ENCODE results near the gene PFDN4.
"Not testable (repeated sequence)": the region's sequence is repeated elsewhere in the genome, so short reads cannot be mapped to it uniquely, and the experiment has no call there.

Gene PFDN4

DNA sequence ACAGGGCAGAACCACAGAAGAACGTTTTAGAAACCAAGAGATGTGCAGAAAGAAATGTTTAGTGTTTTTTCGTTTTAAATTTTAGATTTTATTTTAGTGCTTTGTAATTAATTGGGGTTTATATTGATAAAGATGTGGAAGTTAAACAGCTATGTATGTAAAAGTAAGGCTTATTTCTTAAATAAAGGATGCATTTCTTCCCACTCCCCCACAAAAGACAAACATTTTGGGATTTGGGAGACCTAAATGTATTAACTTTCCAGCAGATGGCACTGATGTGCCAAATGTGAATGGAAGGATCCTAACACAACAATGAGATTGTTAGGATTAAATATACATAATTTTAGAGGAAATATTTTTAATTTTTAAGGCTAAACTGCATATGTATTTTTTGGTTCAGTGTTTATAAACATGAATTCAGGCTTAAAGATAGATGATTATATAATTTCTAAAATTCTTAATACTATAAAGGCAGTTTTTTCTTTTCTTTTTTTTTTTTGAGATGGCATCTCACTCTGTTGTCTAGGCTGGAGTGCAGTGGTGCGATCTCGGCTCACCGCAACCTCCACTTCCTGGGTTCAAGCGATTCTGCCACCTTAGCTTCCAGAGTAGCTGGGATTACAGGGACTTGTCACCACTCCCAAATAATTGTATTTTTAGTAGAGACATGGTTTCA lies 12.0 kb downstream of the PFDN4 start:
- DNase-seq (ENCODE audit: extremely low spot score, insufficient read length, low read depth) = no peak

DNA sequence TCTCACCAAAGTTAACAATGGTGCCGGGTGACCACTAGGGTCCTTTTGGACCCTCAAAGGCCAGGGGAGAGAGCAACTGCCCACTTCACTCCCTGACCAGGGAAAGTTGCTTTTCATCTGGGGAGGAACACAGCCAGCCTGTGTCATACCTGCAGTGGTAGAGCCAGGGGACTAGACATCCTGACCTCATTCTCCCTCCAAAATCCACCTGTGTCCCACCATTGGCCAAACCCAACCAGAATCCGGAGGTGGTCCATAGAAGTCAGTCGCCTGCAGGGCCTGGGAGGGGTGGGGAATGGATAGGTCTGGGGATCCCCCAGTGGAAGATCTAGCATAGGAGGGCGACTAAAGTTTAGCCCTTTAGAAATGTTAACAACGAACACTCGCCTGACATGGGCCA lies 12.8 kb downstream of the PFDN4 start:
- FAIRE-seq = no peak
- DNase-seq (ENCODE audit: extremely low spot score, insufficient read length, low read depth) = no peak

More for the DNA sequence above, 12.0 kb downstream of the PFDN4 start:
- FAIRE-seq = no peak

DNA sequence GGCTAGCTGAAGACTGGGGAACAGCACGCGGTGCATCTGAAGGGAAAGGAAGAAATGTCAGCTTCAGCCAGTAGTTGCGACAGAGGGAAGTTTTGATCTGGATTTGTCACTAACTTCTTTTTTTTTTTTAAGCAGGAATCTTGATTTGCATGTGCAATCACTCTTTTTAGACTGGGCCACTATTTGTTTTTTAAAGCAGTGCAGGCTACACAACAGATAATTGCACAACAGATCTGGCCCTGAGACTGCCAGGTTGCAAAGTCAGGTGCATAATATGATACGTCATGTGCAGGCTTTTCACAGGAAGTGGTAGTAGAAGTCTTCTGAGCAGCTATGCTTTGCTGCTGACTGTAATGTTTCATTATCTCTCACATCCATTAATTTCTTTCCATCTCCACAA lies 13.5 kb downstream of the PFDN4 start:
- DNase-seq (ENCODE audit: extremely low spot score, insufficient read length, low read depth) = no peak
- FAIRE-seq = peak; percentile 15

DNA sequence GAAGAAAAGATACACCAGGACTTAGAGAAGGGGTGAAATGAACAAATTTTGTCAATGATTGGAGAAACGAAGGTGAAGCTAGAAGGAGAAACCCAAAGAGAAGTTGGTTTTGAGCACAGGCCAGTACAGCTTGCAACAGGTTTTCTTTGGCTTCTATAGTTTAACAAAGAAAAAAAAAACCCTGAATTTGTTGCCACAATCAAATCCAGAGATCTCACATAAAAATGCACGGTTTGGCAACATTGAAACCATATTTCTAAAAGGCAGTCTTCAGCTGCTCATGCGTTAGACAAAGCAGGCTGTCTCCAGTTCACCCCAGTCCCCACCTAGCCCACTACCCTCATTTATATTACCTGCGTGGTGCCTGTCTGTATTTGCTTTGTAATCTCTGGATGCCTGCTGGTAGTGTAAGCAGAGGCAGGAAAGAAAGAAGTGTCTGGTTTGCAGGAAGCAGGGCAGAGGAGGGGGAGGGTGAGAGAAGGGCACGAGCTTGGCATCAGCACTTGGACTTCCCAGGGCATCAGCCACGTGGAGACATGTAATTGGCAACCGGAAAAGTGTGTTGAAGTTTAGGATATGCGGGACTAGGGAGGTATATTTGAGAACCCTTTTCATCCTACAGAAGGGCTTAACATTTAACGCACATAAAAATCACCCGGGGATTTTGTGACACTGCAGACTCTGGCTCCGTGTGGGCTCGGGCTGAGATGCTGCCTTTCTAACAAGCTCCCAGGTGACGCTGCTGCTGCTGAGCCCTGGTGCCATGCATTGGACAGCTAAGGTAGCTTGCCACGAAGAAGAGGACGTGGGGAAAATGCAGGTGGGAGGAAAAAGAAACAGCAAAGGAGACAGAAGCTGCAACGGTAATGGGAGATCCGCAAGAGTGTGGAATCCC lies 14.4 kb downstream of the PFDN4 start:
- no peak for DNase-seq (ENCODE audit: extremely low spot score, insufficient read length, low read depth)
- no peak for FAIRE-seq

DNA sequence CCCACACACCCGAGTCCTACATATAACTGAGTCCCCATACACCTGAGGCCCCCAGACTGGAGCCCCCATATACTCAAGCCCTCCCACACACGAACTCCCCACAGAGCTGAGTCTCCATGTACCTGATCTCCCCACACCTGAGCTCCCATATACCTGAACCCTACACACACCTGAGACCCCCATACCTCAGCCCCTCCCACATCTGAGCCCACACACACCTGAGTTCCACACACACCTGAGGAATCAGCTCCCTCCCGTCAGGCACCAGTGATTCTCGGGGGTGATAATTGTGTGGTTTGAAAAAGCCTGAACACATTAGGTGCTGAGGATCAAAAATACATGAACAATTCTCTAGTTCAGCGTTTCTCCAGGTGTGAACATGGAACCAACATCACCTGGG lies 15.4 kb downstream of the PFDN4 start:
- DNase-seq (ENCODE audit: extremely low spot score, insufficient read length, low read depth) = no peak
- FAIRE-seq = no peak

DNA sequence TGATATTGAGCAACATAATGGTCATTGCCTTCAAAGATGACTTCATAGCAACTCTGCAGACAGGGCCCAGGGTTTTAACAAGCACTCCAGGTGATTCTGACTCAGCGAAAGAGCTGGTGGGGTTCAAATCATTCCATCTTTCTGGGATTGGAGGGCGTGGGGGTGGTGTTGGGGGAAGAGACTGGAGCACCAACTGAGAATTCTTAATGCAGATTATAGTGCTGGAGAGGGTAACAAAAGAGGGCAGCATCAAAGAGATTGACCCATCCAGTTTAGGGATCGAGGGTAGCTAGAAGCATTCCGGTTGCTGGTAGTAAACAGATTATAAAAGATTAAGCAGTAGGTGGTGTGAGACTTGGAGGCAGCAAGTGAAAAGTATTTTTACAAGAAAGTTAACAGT lies 15.9 kb downstream of the PFDN4 start:
- DNase-seq (ENCODE audit: extremely low spot score, insufficient read length, low read depth) (no peak), FAIRE-seq (no peak)

DNA sequence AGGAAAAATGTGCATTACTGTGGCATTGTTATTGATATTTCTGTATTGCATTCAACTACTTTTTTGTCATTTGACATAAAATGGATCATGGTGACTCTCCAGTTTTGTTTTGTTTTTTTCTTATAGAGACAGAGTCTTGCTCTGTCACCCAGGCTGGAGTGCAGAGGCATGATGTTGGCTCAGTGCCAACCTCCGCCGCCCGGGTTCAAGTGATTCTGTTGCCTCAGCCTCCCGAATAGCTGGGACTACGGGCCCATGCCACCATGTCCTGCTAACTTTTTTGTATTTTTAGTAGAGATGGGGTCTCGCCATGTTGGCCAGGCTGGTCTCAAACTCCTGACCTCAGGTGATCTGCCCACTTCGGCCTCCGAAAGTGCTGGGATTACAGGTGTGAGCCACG lies 16.8 kb downstream of the PFDN4 start:
- FAIRE-seq; DNase-seq (ENCODE audit: extremely low spot score, insufficient read length, low read depth): not testable (repeated sequence)

DNA sequence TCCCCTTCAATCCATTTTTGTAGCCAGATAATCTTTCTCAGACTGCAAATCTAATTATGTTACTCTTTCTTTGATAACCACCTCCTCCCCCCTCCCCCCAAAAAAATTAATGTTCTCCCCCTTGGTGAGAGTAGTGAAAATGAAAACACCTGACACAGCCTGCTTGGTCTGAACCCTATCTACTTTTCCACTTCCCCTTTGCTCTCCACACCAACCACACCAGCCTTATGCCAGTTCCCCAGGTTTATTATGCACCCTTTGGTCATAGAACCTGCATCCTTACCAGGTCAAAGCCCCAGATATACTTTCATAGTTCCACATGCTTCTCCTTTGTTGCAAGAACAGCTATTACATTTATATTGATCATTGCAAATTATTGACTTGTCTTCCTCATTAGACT lies 19.4 kb downstream of the PFDN4 start:
- FAIRE-seq (peak; percentile 64), DNase-seq (ENCODE audit: extremely low spot score, insufficient read length, low read depth) (peak; percentile 3)

DNA sequence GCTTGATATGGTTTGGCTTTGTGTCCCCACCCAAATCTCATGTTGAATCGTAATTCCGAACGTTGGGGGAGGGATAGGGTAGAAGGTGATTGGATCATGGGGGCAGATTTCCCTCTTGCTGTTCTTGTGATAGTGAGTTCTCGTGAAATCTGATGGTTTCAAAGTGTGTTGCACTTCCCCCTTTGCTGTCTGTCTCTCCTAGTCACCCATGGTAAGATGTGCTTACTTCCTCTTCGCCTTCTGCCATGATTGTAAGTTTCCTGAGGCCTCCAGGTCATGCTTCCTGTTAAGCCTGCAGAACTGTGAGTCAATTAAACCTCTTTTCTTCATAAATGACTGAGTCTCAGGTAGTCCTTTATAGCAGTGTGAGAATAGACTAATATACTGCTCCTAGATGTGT lies 19.9 kb downstream of the PFDN4 start:
- DNase-seq (ENCODE audit: extremely low spot score, insufficient read length, low read depth) (no peak), FAIRE-seq (no peak)

DNA sequence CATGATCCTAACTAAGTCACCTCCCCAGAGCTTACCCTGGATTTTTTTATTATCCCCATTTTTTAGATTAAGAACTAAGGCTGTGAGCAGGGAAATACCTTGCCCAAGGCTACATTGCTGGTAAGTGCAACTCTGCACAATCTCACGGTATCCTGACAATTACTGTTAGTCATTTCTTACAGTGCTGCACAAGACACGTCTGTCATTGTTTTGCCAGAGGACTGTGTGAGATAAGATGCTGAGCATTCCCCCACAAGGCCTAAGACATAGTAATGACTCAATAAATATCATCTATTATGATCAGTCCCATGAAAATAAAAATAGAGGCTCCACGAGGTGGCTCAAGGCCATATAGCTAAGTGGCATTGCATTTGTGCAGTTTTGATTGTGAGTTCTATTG lies 21.0 kb downstream of the PFDN4 start:
- DNase-seq (ENCODE audit: extremely low spot score, insufficient read length, low read depth) = no peak
- no peak for FAIRE-seq

DNA sequence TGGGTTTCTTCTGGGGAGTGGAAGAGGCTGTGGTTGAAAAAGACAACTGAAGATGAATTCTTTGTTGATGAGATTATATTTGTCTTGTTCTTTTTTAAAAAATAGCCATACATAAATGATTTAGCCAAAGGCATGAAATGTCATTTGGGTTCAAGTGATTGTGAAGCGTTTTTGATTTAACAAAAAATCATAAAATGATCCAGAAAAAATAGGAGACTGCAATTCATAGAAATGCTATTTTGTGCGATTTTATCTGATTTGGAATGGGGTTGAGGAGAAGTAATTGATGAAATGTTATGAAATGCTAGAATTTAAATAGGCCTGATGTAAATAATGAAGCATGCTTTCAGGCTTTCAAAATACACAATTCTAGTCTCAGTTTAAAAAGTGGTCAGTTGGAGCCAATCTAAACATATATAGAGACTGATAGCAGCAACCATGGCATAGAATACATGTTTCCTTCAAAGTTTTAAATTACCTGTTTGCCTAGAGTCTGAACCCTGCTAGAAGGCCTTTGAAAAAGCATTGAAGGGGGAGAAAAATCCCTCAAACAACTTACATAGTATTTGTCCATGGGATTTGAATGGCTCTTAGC lies 21.8 kb downstream of the PFDN4 start:
- no peak for FAIRE-seq
- no peak for DNase-seq (ENCODE audit: extremely low spot score, insufficient read length, low read depth)

DNA sequence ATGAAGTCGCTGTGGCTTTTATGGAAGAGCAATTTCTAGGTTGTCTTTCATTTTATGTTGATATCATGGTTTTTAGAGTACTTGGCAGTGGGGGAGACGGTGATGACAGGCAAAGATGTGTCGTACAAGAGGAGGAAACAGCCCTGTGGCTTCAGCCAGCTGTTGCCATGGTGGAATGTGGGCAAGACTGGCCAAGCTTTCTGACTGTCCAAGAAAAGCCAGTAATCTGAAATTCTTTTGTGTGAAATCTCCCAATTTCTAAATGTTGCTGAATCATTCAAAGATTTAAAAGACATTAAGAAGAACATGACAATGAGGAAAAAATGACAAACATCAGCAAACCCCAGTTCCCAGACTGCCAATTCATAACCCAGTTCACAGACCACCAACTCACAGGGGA lies 23.1 kb downstream of the PFDN4 start:
- no peak for FAIRE-seq

DNA sequence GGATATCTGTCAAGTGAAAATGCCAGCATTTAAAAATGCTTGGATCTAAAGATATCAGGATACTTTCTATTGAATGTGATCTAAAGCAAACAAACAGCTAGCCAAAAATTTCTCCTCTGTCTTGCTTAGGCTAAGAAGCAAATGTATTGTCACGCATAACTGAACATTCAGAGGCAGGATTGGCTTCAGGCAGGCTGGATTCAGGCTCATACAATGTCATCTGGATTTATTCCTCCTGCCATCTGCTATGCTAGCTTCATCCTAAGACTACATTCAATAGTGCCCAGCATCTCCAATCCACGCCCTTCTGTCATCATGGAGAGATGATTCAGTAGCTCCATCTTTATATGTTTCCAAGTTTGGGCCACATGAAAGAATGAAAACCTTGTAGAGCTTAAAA lies 27.1 kb downstream of the PFDN4 start:
- no peak for FAIRE-seq
- DNase-seq (ENCODE audit: extremely low spot score, insufficient read length, low read depth) = no peak

More for the DNA sequence above, 23.1 kb downstream of the PFDN4 start:
- no peak for DNase-seq (ENCODE audit: extremely low spot score, insufficient read length, low read depth)

DNA sequence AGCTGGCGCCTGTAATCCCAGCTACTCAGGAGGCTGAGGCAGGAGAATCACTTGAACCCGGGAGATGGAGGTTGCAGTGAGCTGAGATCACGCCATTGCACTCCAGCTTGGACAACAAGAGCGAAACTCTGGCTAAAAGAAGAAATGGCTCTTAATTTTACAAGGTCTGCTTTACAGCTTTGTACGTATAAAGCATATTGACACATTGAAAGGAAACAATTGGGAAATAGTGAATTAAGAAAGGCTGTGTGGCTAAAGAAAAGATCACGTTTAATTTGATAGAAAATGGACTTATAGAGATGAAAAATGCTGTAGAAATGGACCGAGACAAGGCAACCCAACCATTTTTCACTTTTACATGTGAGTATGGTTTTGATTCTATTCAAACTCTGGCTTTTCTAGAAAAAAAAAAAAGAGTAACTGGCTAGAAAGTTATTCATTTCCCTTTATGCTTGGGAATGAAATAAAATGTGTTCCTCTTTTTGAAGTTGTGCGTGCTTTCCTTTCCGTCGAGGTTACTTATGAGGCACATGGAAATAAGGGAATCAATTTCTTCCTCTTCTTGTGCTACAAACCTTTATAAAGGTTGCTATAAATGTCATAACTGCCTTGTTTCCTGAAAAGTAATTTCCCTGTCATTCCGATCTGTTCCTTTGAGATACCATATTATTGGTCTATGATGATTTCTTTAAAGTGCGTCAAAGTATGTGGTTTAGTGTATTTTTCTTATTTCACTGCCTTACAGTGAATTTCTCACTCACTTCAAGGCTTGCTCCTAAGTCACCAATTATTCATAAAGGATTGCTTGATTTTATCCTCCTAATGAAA lies 29.4 kb downstream of the PFDN4 start:
- FAIRE-seq = no peak
- DNase-seq (ENCODE audit: extremely low spot score, insufficient read length, low read depth) = no peak

DNA sequence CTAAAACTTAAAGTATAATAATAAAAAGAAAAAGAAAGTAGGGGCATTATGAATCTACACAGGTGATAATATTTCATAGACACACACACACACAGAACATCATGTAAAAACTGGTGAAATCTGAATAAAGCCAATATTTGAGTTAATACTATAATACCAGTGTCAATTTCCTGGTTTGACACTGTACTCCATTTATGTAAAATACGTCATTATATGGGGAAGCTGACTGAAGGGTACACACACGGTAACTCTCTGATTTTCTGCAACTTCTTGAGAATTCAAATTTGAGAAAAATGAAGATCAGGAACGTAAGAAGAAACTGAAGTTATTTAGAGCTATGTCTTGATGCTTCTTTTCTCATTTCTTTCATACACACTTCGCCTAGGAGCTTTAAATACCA lies 36.2 kb downstream of the PFDN4 start:
- DNase-seq (ENCODE audit: extremely low spot score, insufficient read length, low read depth) (no peak), FAIRE-seq (no peak)

DNA sequence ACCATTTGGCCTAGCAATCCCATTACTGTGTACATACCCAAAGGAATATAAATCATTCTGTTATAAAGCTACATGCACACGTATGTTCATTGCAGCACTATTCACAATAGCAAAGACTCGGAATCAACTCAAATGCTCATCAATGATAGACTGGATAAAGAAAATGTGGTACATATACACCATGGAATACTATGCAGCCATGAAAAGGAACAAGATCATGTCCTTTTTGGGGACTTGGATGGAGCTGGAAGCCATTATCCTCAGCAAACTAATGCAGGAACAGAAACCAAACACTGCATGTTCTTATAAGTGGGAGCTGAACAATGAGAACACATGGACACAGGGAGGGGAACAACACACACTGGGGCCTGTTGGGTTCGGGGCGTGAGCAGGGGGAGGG lies 40.8 kb downstream of the PFDN4 start:
- DNase-seq (ENCODE audit: extremely low spot score, insufficient read length, low read depth); FAIRE-seq: not testable (repeated sequence)

DNA sequence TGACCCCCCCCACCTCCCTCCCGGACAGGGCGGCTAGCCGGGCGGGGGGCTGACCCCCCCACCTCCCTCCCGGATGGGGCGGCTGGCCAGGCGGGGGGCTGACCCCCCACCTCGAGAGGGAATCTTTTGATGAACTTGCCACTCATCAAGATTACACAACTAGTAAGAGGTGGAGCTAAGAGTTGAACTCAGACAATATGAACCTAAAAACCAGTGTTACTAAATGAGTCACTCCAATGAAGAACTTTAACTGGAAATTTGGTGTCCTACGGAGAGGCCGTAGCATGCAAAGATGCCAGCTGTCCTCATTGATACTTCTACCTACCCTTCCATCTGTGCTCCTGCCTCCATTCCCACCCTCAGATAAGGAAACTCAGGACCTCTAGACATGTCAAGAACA lies 42.8 kb downstream of the PFDN4 start:
- FAIRE-seq (no peak), DNase-seq (ENCODE audit: extremely low spot score, insufficient read length, low read depth) (no peak)

DNA sequence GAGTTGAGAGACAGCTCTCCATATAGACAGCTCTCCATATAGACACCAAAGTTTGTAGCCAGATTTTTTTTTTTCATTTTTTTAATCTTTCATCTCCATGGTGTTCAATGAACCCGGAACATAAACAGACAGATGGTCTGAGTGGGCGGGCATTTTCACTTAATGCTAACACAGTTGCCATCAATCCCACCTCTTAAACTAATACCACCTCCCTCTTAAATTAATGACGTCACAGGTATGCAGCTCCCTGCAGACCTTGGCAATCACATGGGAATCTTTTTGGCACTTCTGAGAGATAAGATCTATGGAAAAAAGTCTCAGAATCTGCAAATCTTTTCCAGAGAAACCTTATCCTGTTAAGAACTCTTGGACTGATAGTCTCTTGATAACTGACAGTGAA lies 43.2 kb downstream of the PFDN4 start:
- DNase-seq (ENCODE audit: extremely low spot score, insufficient read length, low read depth) (no peak), FAIRE-seq (no peak)

DNA sequence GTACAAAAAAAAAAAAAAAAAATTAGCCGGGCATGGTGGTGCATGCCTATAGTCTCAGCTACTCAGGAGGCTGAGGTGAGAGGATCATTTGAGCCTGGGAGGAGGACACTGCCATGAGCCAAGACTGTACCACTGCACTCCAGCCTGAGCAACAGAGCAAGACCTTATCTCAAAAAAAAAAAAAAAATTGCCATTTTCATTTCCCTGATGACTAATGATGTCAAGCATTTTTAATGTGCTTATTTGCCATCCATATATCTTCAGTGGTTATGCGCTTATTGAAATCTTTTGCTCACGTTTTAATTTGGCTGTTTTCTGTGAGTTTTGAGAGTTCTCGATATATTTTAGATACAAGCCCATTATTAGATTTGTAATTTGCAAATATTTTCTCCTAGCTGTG lies 46.7 kb downstream of the PFDN4 start:
- no peak for DNase-seq (ENCODE audit: extremely low spot score, insufficient read length, low read depth)
- FAIRE-seq = no peak

DNA sequence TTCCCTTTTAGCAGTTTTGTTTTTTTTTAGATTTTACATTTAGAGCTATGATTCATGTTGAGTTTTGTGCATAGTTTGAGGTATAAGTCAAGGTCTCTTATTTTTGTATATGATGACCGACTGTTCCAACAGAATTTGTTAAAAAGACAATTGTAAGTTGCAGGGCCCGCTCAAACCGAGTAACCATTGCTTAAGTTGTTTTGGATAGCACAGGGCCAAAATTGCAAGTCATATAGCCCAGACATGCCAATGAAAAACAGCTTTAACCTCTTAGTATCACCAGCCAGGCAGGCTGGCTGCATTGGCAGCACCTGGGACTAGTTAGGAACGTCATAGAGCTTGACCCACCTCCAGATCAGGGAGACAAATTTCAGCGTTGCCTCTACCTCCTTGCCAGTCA lies 47.3 kb downstream of the PFDN4 start:
- no peak for DNase-seq (ENCODE audit: extremely low spot score, insufficient read length, low read depth)
- no peak for FAIRE-seq
